ENCODE data around the gene CLASP1.
A peak's percentile ranks its signal among the peaks of the same experiment; 100 is the strongest.
"Not testable (repeated sequence)": the region's sequence is repeated elsewhere in the genome, so short reads cannot be mapped to it uniquely, and the experiment has no call there.

CLASP1 gene

DNA sequence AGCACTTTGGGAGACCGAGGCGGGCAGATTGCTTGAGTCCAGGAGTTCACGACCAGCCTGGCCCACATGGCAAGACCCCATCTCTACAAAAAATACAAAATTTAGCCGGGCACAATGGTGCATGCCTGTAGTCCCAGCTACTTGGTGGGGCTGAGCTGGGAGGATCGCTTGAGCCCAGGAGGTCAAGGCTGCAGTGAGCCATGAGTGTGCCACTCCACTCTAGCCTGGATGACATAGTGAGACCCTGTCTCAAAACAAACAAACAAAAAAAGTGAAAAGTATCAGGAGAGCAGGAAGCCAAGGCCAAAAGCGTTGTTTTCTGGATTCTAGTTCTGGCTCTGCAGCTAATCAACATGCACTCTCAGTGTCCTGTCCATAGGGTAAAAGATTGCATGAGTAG lies 10.7 kb upstream of the CLASP1 start:
- DNase-seq: no peak

DNA sequence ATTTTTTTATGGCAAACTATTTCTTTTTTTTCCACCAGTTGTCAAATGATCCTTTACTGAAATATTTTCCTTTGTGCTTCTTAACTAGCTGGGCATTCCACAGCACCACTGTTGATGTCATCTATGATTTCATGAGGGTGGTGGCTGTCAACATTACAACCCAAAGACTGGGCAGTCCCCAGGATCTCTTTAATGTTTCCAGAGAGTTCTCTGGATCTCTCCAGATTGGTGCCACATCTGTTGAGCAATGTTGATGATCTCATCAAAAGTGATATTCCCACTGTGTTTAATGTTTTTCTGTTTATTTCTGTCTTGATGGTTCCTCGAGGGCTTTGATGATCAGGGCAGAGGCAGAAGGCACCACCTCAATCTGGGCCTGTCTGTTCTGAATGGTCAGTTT lies 9.1 kb upstream of the CLASP1 start:
- not testable (repeated sequence) for DNase-seq

DNA sequence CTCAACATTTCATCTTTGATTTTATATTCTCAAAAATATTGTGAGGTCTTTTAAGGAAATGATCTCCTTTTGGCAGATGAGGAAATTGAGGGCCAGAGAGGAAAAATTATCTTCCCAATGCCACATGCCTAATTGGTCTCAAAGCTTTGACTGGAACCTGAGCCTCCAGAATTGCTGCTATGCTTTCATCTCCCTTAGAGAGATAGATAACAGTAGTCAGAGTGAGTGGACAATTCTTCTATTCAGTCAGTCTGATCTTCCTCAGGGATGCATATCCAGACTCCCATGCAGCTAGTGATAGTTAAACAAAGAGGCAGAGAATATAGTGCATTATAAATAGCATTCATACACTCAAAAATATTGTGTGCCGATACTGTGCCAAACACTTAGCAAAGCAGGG lies 3.8 kb upstream of the CLASP1 start:
- no peak for DNase-seq

DNA sequence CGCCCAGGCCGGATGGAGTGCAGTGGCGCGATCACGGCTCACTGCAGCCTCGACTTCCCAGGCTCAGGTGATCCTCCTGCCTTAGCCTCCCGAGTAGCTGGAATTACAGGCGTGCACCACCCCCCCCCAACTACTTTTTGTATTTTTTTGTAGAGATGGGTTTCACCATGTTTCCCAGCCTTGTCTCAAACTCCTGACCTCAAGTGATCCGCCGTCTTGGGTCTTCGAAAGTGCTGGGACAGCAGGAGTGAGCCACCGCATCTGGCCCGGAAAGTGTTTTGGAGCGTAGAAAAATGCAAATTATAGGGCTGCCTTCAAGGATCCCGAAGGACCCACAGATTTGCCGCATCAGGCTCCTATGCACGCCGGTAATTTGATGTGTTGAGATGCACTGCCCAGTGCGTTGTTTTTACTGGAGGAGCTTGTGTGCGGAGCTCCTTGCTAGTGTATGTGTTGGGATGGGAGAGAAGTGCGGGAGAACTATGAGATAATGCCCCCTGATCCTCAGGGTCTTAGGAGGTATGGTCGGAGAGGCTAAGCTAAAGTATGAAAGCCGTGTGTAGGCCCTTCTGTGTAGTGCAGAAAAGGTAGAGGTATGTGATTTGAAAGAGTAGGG lies 1.2 kb upstream of the CLASP1 start:
- DNase-seq: no peak

DNA sequence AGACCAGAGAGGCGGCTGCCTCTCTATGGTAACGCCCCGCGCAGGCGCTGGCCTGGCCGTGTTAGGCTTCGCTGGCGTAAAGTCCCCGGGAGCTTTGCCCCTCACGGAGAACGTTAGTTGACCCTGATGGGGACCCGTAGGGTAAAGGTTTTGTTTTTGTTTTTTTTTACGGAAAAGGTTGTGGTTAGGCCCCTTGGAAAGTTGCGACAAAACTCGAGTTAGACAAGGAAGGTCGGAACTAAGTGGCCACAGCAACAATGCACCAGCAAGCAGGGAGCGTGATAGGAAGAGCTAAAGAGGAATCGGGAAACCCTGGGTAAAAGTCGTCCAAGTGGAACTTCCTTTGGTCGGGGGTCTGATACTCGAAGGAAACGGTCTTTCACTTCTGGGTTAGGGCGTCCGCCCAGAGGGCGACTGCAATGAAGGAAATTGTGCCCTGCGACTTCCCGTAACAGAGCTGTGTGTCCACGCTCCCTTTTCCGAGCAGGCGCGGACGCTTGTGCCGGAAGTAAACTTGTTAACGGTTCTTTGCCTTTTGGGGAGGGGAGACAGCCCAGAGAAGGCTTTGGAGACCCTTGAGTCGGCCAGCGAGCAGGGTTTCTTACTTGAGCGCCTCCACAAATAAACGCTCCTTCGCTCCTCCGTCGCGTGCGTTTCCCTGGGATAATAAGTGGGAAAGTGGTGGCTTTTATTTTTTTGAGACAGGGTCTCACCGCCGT lies 493 bp upstream of the CLASP1 start:
- peak; percentile 97 for DNase-seq

DNA sequence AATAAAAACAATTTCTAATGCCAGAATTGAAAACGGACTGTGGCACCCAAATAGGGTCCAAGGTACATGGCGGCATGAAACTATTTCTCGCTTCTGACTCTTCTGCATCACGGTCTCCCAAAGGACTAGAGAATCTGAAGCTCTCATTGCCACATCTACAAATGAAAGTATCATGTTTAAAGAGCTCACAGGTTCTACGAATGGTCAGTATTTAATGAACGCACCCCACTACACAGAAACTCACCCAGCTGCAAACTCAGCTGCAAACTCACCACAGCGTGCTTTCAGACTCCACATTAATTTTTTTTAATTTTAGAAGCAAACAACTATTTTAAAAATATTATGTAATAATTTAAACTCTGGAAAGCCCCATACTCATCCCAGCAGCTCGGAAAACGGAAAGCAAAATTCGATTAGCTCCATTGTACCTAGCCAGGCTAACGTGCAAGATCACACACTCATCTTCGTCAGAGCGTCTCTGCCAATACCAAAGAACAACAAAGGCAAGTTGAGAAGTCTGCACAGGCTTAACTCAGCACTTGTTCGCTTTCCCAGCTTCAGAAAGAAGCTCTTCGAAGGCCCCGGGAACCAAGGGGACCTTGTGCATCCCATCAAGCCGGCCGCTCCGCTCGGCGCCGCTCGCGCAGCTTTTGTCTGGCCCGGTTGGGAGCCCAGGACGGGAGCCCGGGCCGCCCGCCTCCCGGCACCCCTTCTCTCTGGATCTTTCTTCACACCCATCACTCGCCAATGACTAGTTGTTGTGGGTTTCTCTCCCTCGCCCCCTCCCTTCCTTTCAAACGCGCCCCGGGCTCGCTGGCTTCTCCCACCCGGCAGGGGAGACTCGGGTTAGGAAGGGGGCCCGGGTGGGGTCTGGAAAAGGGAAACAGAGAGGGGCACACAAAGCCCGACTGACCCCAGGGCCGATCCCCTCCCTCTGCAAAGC lies 785 bp downstream of the CLASP1 start:
- DNase-seq: peak; percentile 31

DNA sequence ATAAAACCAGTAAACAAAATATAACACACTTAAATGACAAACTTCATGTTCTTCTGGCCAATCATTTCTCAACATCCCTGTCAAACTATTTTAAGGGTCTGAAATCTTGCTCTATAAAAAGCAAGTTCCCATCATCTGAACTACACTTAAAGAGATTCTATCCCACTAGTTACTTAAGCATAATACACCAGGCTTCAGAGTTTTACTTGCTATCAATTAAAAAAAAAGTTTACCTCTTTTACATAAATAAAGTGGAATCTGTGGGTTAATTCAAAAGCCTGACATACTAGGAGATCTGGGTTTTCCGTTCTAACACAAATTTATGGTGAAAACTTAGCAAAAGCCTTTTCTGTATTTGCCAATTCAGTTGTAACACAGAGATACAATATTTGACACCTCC lies 1.9 kb downstream of the CLASP1 start:
- no peak for DNase-seq

DNA sequence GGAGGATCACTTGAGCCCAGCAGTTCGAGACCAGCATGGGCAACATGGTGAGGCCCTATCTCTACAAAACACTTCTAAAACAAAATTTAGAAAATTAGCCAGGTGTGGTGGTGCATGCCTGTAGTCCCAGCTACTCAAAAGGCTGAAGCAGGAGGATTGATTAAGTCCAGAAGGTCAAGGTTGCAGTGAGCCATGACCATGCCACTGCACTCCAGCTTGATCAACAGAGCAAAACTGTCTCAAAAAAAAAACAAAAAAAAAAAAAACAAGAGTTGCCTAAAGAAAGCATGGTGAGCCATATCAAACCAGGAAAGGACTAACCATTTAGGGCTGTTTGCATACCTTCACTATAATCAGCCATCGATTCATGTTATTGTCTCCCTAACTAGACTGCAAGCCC lies 4.5 kb downstream of the CLASP1 start:
- no peak for DNase-seq

DNA sequence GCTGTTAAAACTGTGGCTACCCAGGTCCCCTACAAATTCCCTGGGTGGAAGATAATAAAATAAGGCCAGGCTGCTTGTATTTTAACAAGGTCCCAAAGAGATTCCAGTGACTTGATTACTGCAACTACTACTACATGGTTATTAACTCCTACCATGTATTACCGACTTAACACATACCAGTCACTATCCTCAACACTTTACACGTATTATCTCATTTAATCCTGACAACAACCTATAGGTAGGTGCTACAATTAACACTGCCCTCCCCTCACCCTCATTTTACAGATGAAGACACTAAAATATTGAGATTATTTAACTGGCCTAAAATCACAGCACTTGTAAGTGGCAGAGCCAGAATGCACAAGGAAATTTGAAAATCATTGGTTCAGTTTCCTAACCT lies 5.4 kb downstream of the CLASP1 start:
- no peak for DNase-seq

DNA sequence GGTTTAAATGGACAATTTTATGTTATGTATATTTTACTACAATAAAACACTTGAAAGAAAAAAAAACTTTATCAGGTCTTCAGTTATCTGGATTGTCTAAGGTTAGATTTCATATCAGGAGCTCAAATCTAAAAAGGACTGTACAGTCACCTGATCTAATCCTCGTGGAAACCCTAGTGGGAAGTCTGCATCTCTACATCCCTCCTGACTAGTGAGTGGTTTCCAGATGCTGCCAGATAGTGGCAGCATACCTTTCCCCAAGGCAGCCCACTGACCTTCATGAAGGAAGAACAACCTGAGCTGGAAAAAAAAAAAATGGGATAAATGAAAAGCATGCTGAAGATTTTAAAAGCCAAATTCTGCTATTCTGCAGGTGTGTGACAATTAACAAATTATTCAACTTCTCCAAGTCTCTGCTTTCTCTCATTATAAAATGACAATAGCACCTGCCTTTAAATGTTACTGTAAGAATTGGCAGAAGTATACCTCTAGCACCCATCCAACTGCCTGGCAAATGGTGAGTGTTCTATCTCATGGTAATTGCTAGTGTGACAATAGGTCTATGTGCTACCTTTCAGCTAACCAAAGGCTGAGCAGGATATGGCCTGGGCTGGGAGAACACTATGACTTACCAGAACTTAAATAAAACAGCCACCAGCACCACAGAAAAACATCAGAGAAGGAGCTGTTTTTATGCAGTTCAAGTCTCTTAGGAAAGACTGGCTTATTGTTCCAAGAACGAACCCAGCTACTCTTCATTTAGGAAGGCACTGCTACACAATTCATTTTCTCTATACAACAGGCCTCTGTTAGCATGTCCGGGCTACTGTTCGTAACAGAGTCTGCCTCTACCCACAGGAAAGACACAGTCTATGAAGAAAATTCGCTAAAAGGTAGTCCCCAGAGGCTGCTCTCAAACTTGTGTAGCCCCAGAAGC lies 8.6 kb downstream of the CLASP1 start:
- no peak for DNase-seq

DNA sequence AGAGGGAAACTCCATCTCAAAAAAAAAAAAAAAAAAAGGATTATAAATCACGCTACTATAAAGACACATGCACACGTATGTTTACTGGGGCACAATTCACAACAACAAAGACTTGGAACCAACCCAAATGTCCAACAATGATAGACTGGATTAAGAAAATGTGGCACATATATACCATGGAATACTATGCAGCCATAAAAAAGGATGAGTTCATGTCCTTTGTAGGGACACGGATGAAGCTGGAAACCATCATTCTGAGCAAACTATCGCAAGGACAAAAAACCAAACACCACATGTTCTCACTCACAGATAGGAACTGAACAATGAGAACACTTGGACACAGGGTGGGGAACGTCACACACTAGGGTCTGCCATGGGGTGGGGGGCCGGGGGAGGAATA lies 9.4 kb downstream of the CLASP1 start:
- DNase-seq: not testable (repeated sequence)

DNA sequence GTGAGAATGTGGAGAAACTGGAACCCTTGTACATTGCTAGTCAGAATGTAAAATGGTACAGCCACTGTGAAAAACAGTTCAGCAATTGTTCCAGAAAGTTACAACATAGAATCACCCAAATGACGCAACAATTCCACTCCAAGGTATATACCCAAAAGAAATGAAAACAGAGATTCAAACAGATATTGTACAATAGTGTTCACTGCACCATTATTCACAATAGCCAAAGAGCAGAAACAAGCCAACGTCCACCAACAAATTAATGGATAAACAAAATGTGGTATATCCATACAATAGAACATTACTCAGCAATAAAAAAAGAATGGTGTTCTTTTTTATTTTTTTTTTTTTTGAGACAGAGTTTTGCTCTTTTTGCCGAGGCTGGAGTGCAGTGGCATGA lies 10.9 kb downstream of the CLASP1 start:
- no peak for DNase-seq

DNA sequence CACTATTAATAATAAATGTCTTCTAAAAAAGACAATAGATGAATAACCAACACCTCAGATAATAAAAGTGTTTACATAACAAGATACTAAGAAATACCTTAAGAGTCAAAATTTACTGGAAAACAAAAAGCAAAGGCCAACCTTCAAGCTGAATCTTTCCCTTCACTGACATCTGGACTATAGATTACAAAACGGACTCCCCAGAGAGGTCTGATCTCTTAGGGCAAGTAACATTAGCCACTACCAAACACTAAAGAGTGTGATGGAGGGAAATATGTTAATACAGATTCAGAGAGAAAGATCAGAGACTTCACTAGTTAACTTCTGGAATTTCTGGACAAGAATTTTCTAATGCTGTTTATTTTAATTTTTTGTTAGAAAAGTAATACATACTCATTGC lies 13.9 kb downstream of the CLASP1 start:
- DNase-seq: no peak

DNA sequence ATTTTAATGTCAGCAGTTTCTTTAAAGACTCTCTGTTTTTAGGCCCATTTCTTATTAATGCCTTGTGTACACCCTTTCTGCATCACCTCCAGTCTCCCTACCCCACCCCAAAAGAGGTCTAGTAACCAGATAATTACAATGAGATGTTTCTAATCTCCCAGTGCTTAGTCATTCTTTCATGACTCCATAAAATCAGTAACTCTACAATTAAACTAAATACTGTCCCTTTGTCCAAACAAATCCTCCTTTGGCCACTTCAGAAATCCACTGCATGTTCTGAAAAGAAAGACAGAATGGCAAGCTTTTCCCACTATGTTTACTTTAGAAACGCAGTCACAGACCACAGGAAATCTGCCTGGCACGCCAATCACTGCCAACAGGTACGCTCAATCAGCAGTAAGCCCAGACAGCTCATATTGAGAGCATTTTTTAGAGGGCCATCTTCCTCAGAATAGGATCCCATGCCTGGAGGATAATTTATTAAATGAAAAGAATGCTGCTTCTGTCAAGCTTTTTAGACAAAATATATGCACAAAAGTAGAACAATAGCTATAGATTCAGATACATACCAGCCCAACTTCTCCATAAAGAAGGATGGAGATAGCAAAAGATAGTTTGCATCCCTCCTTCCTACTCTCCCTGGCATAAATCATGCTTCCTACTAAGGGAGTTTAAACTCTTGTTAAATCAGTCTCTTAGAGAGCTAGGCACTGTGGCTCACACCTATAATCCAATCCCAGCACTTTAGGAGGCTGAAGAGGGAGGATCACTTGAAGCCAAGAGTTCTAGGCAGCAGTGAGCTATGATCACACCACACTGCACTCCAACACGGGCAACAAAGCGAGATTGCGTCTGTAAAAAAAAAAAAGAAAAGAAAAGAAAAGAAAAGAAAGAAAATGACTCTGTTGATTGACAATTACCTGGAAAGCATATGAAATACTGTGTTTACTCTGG lies 14.6 kb downstream of the CLASP1 start:
- DNase-seq: peak; percentile 27

DNA sequence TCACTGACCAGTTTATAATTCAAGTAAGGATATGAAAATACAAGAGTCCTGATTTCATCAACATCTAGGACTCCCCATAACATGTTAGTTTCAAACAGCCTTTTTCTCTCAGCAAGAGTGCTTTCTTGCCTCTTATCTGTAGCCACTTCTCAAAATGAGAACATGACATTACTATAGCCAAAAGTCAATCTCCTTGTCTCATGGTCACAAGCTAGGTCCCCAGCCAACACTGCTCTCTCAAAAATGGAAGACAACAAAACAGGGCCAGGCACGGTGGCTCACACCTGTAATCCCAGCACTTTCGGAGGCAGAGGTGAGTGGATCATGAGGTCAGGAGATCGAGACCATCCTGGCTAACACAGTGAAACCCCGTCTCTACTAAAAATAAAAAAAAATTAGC lies 15.8 kb downstream of the CLASP1 start:
- no peak for DNase-seq

DNA sequence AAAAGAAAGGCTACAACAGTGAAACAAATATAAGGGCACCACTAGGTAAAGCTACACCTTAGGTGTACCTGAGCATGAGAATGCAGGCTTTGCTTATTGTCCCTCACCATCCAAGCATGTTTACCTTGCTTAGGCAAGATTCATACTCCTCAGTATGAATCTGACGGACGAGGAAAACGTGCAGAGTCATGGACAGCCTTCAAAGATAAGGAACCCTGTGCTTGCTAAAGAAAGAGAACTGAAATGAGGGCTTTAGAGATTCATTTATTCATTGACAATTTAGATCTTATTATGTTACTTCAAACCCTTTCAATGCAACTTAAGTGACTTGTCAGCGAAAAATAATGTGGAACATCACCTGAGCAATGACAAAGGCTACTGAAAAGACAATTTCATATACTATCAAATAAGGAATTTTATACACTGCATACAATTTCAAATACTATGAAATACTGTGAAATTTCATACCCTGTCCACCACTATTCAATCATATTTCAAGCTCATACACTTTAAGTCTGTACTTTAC lies 21.7 kb downstream of the CLASP1 start:
- DNase-seq: no peak

DNA sequence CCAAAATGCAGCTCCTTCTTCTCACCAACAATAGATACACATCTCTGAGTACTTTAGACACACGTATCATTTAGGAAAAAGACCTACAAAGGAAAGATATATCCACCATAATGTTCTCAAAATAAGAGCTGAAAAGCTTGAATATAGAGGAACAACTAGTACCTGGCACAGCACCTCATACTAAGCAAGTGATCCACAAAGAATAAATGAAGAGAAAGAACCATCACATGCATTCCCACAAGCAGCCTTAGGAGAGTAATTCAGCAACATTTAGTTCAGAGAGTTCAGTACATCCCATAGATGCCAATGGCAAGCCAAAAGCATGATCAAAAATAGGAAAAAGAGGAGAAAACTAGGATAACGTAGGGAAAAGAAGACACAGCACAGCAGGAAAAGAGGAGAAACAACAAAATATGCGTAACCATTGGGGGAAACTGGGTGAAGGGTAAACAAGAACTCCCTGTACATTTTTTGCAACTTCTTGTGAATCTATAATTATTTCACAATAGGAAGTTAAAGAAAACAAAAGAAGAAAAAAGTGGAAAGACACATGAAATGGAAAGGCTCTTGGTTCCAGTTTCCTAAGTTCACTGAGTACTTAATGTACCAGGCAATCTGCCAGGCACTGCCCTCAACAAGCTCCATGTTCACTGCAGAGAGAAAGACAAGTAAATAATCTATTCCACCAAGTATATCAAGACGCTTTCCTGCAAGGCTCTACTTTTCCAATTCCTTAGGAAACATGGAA lies 22.3 kb downstream of the CLASP1 start:
- no peak for DNase-seq

DNA sequence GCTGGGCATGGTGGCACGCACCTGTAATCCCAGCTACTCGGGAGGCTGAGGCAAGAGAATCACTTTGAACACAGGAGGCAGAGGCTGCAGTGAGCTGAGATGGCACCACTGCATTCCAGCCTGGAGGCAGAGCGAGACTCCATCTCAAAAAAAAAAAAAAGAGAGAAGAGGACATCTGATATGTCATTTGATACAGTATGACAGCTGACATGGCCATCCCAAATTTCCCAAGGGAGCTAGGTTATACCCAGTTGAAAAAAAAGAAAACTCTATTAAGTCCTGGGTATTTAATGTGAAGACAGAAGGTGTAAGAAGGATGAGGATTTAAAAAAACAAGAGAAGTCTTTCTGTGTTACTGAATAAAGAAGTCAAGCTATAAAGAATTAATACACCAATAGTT lies 23.3 kb downstream of the CLASP1 start:
- DNase-seq: no peak

DNA sequence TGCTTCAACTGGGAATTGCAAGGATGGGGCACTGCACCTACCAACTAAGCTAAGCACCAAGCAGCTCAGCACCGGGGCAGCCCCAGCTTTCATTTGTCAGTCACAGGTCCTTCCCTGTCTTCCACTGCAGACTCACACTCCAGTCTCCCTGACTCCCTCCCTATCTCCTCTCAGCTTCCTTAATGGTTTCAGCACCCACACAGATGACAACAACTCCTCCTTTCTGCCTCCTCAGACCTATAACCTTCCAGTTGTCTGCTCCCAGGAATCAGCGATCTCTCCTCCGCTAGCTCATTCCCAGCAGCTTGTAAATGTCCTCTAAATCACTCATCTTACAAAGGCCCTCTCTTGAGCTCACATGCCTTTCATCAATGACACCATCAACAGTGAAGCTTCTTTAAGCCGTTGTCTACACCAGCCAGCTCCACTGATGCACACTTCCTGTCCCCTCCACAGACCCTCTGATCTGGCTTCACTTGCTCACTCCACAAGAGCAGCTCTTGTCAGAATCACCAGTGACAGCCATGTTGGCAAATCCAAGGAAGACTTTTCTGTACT lies 32.1 kb downstream of the CLASP1 start:
- DNase-seq: no peak

DNA sequence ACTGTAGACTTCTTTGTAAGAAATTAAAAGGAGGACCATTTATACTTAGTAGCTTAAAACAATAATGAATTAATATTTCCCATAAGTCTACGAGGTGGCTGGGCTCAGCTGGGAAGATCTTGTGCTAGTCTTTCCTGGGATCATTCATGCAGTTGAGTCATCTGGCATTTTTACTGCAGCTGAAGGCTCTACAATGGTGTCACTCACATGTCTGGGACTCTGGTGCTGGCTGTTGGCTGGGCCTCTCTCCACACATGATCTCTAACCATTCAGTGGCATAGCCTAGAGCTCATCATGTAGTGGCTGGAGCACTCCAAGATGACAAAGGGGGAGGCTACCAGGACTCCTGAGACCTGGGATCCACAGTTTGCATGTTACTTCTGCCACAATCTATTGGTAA lies 35.5 kb downstream of the CLASP1 start:
- DNase-seq: no peak

Measured in NCI-H226 (cell line).